SH-SY5Y (cell line): ENCODE data around the gene LIFR.

Experiments used
- GATA2 ChIP-seq: IDR thresholded peaks from 2 replicates; pipeline ENCODE4 v1.6.1; 2011; ENCODE audit warnings: mild to moderate bottlenecking, low read depth, low read length
- GATA3 ChIP-seq: IDR thresholded peaks from 2 replicates; pipeline ENCODE4 v1.6.1; 2011; ENCODE audit warnings: low read depth, mild to moderate bottlenecking, low read length, moderate library complexity

GRCh38 chr5:38595132-38595745 lies 38.8 kb upstream of the LIFR start:
- TF ChIP-seq GATA2 (no peak), GATA3 (no peak)
